ENCODE data around the gene PCDH9. TPM values are rescaled to one million over a fixed set of nuclear protein-coding genes. Genes with fewer than 3 reads are reported as not detected.

The PCDH9 gene
- total RNA-seq, 4 donors from 2014 or later: 0.37 to 2.4 (median 1.5) TPM

DNA sequence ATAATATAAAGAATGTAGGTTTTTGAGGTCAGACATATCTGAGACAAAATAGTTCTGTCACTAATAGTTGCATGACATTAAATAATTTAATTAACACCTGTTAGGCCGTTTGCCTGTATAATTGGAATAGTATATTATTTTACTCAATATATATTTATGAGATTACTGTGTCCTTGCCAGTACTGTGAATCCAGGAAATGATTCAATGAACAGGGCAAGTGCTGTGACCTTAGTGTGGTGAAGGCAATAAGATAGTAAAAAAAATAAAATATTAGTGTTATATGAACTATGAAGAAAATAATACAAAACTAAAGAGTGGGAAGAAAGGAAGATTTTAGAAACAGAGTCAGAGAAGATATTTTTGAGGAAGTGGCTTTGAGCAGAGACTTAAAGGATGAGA is 403.7 kb downstream of the PCDH9 start:
- no peak overlapping the region for H3K4me3 ChIP-seq
- H3K4me1 ChIP-seq: no peaks in the 10 kb centered on the region
- intact Hi-C loops (cut with DNase I; ENCODE audit: low total_unique reads): no loop called here
- DNase-seq: no peak
- no peaks in the 10 kb centered on the region for H3K9me3 ChIP-seq
- 47 to 53% methylated on average over 1 of the region's 1 CpG for WGBS, 2 donors (ENCODE audit: low coverage in 1 of 2)
- H3K27ac ChIP-seq: no peak overlapping the region
- TF ChIP-seq POLR2A (IDR thresholded peaks at IDR 0.05): no peak
- TF ChIP-seq EP300 (IDR thresholded peaks at IDR 0.05; ENCODE audit: low read depth): no peak
- no peak for TF ChIP-seq POLR2AphosphoS5 (IDR thresholded peaks at IDR 0.05)
- TF ChIP-seq, protein P1, sequence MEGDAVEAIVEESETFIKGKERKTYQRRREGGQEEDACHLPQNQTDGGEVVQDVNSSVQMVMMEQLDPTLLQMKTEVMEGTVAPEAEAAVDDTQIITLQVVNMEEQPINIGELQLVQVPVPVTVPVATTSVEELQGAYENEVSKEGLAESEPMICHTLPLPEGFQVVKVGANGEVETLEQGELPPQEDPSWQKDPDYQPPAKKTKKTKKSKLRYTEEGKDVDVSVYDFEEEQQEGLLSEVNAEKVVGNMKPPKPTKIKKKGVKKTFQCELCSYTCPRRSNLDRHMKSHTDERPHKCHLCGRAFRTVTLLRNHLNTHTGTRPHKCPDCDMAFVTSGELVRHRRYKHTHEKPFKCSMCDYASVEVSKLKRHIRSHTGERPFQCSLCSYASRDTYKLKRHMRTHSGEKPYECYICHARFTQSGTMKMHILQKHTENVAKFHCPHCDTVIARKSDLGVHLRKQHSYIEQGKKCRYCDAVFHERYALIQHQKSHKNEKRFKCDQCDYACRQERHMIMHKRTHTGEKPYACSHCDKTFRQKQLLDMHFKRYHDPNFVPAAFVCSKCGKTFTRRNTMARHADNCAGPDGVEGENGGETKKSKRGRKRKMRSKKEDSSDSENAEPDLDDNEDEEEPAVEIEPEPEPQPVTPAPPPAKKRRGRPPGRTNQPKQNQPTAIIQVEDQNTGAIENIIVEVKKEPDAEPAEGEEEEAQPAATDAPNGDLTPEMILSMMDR (IDR thresholded peaks at IDR 0.05): no peak
- no peaks in the 10 kb centered on the region for H3K36me3 ChIP-seq
- no peaks in the 10 kb centered on the region for H3K27me3 ChIP-seq
- in situ Hi-C loops (cut with MboI; ENCODE audit: low pct_ligation_motif_present in 1 of 4, low pct_unique_long_range_greater_than_20kb in 1 of 4, low sequenced_read_pairs in 3 of 4): no loop called here

DNA sequence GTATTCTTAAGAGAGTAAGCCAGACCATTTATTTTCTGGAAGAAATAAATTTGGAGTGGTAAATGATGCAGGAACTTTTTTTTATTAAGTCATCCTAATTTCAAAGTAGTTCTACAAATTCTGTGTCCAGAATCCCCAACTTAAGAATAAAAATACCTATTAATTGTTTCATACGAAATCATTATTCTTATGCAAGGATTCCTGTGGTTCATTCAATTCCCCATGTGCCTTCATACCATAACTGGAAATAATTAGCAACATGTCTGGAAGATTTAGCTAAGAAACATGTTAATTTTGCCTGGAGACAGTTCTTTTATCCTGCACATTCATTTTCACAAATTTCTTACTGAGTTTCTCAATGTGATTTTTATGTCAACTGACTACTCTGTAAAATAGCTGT is 408.6 kb downstream of the PCDH9 start:
- DNase-seq: no peak
- TF ChIP-seq EP300 (IDR thresholded peaks at IDR 0.05; ENCODE audit: low read depth): no peak
- no peak for TF ChIP-seq POLR2A (IDR thresholded peaks at IDR 0.05)
- TF ChIP-seq, protein P1 (IDR thresholded peaks at IDR 0.05): no peak
- TF ChIP-seq POLR2AphosphoS5 (IDR thresholded peaks at IDR 0.05): no peak
- H3K4me3 ChIP-seq: no peak overlapping the region
- H3K27ac ChIP-seq: no peak overlapping the region
- in situ Hi-C loops (cut with MboI; ENCODE audit: low pct_ligation_motif_present in 1 of 4, low pct_unique_long_range_greater_than_20kb in 1 of 4, low sequenced_read_pairs in 3 of 4): no loop called here
- intact Hi-C loops (cut with DNase I; ENCODE audit: low total_unique reads): no loop called here
- no peaks in the 10 kb centered on the region for H3K27me3 ChIP-seq
- 53 to 75% methylated on average over 1 of the region's 1 CpG for WGBS, 2 donors (ENCODE audit: low coverage in 1 of 2)
- H3K4me1 ChIP-seq: no peaks in the 10 kb centered on the region
- no peaks in the 10 kb centered on the region for H3K36me3 ChIP-seq
- no peaks in the 10 kb centered on the region for H3K9me3 ChIP-seq

DNA sequence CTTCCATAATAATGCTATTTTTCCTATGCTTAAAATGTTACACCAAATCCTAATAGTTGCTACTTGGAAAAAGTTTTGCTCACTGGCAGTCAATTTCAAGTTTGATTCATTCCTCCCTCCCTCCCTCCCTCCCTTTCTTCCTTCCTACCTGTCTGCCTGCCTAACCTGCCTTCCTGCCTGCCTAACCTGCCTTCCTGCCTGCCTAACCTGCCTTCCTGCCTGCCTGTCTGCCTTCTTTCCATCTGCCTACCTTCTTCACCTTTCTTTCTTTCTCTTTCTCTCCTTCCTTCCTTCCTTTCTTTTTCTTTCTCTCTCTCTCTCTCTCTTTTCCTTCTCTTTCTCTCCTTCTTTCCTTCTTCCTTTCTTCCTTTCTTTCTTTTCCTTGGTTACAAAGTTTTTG is 418.7 kb downstream of the PCDH9 start:
- Histone ChIP-seq H3K36me3 (no peaks in the 10 kb centered on the region), H3K4me1 (no peaks in the 10 kb centered on the region), H3K27ac (no peak overlapping the region), H3K27me3 (no peaks in the 10 kb centered on the region), H3K9me3 (no peaks in the 10 kb centered on the region), H3K4me3 (no peak overlapping the region)
- DNase-seq: no peak
- TF ChIP-seq POLR2AphosphoS5 (IDR thresholded peaks at IDR 0.05) (no peak), POLR2A (IDR thresholded peaks at IDR 0.05) (no peak), EP300 (IDR thresholded peaks at IDR 0.05; ENCODE audit: low read depth) (no peak)
- TF ChIP-seq, protein P1 (IDR thresholded peaks at IDR 0.05): no peak
- intact Hi-C loops (cut with DNase I; ENCODE audit: low total_unique reads) (no loop called here), in situ Hi-C loops (cut with MboI; ENCODE audit: low pct_ligation_motif_present in 1 of 4, low pct_unique_long_range_greater_than_20kb in 1 of 4, low sequenced_read_pairs in 3 of 4) (no loop called here)

DNA sequence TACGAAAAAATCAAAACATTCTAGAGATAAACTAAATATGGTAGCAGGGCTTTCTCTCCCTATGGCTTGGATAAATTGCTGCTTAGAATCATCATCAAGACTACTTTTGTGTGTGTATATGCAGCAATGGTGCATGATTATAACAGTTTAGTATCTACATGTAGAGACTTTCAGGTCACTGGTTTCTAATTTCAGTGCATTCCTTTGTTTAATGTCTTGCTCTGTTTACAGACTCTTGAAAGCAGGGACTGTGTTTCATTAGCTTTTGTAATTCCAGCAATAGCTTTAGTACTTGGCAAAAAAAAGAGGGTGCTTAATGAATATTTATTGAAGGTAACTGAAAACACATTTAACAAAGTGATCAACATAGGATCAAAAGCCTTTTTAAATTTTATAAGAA is 420.7 kb downstream of the PCDH9 start:
- TF ChIP-seq POLR2AphosphoS5 (IDR thresholded peaks at IDR 0.05) (no peak), EP300 (IDR thresholded peaks at IDR 0.05; ENCODE audit: low read depth) (no peak), POLR2A (IDR thresholded peaks at IDR 0.05) (no peak)
- TF ChIP-seq, protein P1 (IDR thresholded peaks at IDR 0.05): no peak
- Histone ChIP-seq H3K9me3 (no peaks in the 10 kb centered on the region), H3K4me1 (no peaks in the 10 kb centered on the region), H3K27me3 (no peaks in the 10 kb centered on the region), H3K36me3 (no peaks in the 10 kb centered on the region), H3K27ac (no peak overlapping the region), H3K4me3 (no peak overlapping the region)
- WGBS, 2 donors (ENCODE audit: low coverage in 1 of 2): 86% methylated on average over 1 of the region's 1 CpG
- DNase-seq: no peak
- in situ Hi-C loops (cut with MboI; ENCODE audit: low pct_ligation_motif_present in 1 of 4, low pct_unique_long_range_greater_than_20kb in 1 of 4, low sequenced_read_pairs in 3 of 4): no loop called here
- intact Hi-C loops (cut with DNase I; ENCODE audit: low total_unique reads): no loop called here
